Left lung (tissue), 10 donors: Measurements from ENCODE around the gene KLF14. TPM values are rescaled to one million over a fixed set of nuclear protein-coding genes. Genes with fewer than 3 reads are reported as not detected.

Experiments used
- ATAC-seq: fragments of 200-7000 bp; cut with Tn5 transposase; one replicate; pipeline ENCODE4 v1.9.1; 2020; ENCODE audit warnings: moderate library complexity
- DNase-seq, 4 donors: peaks; one replicate each; pipeline ENCODE4 v3.0.0-alpha.2; 2013 to 2020
- H3K27ac ChIP-seq, 2 donors: fragments of 200-600 bp; sonication (generic) in 1 of 2; one replicate each; pipeline versions ENCODE4 v1.5.0 to v1.8.0; 2020 to 2021
- H3K27me3 ChIP-seq, 2 donors: fragments of 200-600 bp; sonication (generic) in 1 of 2; one replicate each; pipeline versions ENCODE4 v1.5.0 to v1.8.0; 2020 to 2021
- H3K36me3 ChIP-seq, 2 donors: fragments of 200-600 bp; sonication (generic) in 1 of 2; one replicate each; pipeline versions ENCODE4 v1.5.0 to v1.8.0; 2020 to 2021
- H3K4me1 ChIP-seq, 2 donors: fragments of 200-600 bp; one replicate each; pipeline ENCODE4 v1.8.0; 2021
- H3K4me3 ChIP-seq, 2 donors: fragments of 200-600 bp; sonication (generic) in 1 of 2; one replicate each; pipeline versions ENCODE4 v1.5.0 to v1.8.0; 2020 to 2021; ENCODE audit warnings: mild to moderate bottlenecking in 1 of 2
- H3K9me3 ChIP-seq, 2 donors: fragments of 200-600 bp; sonication (generic) in 1 of 2; one replicate each; pipeline versions ENCODE4 v1.5.0 to v1.8.0; 2020 to 2021
- CTCF ChIP-seq, 2 donors: fragments of 200-600 bp; sonication (generic) in 1 of 2; IDR thresholded peaks; one replicate each; pipeline versions ENCODE4 v1.5.0 to v1.8.0; 2021; ENCODE audit warnings: antibody characterized with exemption in 2 of 2
- intact Hi-C, 2 donors: fragments of 100-400 bp; cut with DNase I; formaldehyde crosslinking; loops; one replicate each; pipeline versions ENCODE4 v1.11.2 to v1.14.2; 2022
- polyA plus RNA-seq, 6 donors: library from polyadenylated mRNA; unstranded; fragments of 120-200 nt; gene quantifications; one replicate each; pipeline ENCODE4 v1.2.1, GENCODE V29; 2013; ENCODE audit not compliant: insufficient read length in 6 of 6
- total RNA-seq, 2 donors: library from RNA; stranded (reverse); fragmentation: NEBNext Ultra II Directional; extraction: Animal tissue kit (Norgen Biotek cat#: 25700); gene quantifications; one replicate each; pipeline ENCODE4 v1.2.1, GENCODE V29; 2021
- donor health status: DM: no; HTN: yes; CAD: no.
- donor health status: DM: no; HTN: no; CAD: no.

KLF14 gene
- total and polyA plus RNA-seq, 8 donors = 0.07 to 0.29 (median 0.15) TPM; not detected in 2

- no peak overlapping the region for H3K4me3 ChIP-seq
- H3K27ac ChIP-seq = no peak overlapping the region
- intact Hi-C loops = no loop called here
- no peak for TF ChIP-seq CTCF (IDR thresholded peaks at IDR 0.05)
- no peak for ATAC-seq
- H3K4me1 ChIP-seq = no peaks in the 10 kb centered on the region
- no peaks in the 10 kb centered on the region for H3K27me3 ChIP-seq
- no peak for DNase-seq
- H3K36me3 ChIP-seq = no peaks in the 10 kb centered on the region
- H3K9me3 ChIP-seq = peaks cover 0 to 15% of the 10 kb centered on the region in 2 donors
Measured at GRCh38 chr7:130689683-130690082, 44.3 kb downstream of the KLF14 start.

- intact Hi-C loops = no loop called here
- H3K4me3 ChIP-seq = no peak overlapping the region
- no peaks in the 10 kb centered on the region for H3K36me3 ChIP-seq
- no peaks in the 10 kb centered on the region for H3K27me3 ChIP-seq
- H3K4me1 ChIP-seq = no peaks in the 10 kb centered on the region
- no peaks in the 10 kb centered on the region for H3K9me3 ChIP-seq
- ATAC-seq (no peak), DNase-seq (no peak)
- TF ChIP-seq CTCF (IDR thresholded peaks at IDR 0.05) = no peak
- H3K27ac ChIP-seq = no peak overlapping the region
Measured at GRCh38 chr7:130683026-130683425, 51.0 kb downstream of the KLF14 start.

Other genes starting within 250 kb of the KLF14 start
- gene MEST, start 242.1 kb downstream of the KLF14 start, total RNA-seq = 100 to 1,000 TPM; 101 to 104 TPM
- gene MEST, start 242.1 kb downstream of the KLF14 start, polyA plus RNA-seq = 100 to 1,000 TPM; 359 to 451 (median 410) TPM
- 10 to 100 TPM; 16.6 to 19.3 TPM for gene COPG2, start 65.5 kb downstream of the KLF14 start, total RNA-seq
- 10 to 100 TPM; 42.4 to 50.3 (median 47.5) TPM for gene COPG2, start 65.5 kb downstream of the KLF14 start, polyA plus RNA-seq
- not detected for gene TSGA13, start 47.7 kb downstream of the KLF14 start, total RNA-seq
- not detected for gene TSGA13, start 47.7 kb downstream of the KLF14 start, polyA plus RNA-seq